Fibroblast of the aortic adventitia (primary cell): ENCODE results near the gene DBX1. TPM values are rescaled to one million over a fixed set of nuclear protein-coding genes. Genes with fewer than 3 reads are reported as not detected.

Experiments used
- DNase-seq: peaks from one replicate; pipeline ENCODE4 v3.0.0-alpha.2; 2010; ENCODE audit warnings: low read depth
- H3K4me3 ChIP-seq: 2 replicates; pipeline ENCODE4 v1.5.1; 2011; ENCODE audit warnings: low read depth, mild to moderate bottlenecking, control low read depth, low read length, moderate library complexity
- CTCF ChIP-seq: IDR thresholded peaks from 2 replicates; pipeline ENCODE4 v1.5.1; 2011; ENCODE audit warnings: mild to moderate bottlenecking, low read length, control low read depth, inconsistent platforms; ENCODE audit not compliant: insufficient read depth
- total RNA-seq: library from RNA; depleted of rRNA; stranded (reverse); fragments of >200 nt; gene quantifications from 2 replicates; pipeline ENCODE4 v1.2.3, GENCODE V29; 2012; ENCODE audit warnings: low replicate concordance

DBX1 gene
- total RNA-seq, 1 donor = not detected

DNA sequence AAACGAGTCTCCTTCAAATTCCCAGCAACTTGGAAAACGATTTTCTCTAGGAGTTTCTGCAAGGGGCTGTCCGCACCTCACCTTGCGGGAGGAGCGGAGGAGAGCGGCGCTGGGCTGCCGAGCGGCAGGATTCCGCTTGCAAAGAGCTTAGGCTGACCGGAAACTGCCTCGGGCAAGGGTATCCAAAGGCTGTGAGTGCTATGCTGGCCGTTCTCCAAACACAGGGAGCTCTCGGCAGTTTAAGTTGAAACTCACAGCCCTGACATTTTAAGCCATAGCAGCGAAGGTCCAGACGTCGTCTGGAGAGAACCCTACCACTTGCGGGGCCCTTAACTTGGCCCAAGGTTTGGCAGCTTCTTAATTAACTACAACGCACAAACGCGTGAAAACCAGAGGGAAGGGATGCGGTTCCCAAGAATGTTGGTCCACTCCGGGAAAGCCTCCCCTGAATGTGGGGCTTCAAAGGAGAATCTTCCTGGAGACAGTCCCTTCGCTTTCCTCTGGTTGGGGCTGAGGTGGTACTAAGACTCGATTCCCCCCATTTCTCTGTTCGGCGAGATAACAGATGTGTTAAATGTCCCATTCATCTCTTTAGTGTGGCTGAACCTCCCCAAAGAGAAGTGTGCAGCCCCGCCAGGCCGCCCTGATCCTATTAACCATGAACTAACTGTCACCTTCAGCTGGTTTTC, 1.1 kb upstream of the DBX1 start:
- H3K4me3 ChIP-seq = no peak overlapping the region
- no peak for DNase-seq
- TF ChIP-seq CTCF = no peak

- DNase-seq = no peak
- TF ChIP-seq CTCF = no peak
- no peak overlapping the region for H3K4me3 ChIP-seq
Observed at GRCh38 chr11:20159466-20160381, 551 bp downstream of the DBX1 start.

DNA sequence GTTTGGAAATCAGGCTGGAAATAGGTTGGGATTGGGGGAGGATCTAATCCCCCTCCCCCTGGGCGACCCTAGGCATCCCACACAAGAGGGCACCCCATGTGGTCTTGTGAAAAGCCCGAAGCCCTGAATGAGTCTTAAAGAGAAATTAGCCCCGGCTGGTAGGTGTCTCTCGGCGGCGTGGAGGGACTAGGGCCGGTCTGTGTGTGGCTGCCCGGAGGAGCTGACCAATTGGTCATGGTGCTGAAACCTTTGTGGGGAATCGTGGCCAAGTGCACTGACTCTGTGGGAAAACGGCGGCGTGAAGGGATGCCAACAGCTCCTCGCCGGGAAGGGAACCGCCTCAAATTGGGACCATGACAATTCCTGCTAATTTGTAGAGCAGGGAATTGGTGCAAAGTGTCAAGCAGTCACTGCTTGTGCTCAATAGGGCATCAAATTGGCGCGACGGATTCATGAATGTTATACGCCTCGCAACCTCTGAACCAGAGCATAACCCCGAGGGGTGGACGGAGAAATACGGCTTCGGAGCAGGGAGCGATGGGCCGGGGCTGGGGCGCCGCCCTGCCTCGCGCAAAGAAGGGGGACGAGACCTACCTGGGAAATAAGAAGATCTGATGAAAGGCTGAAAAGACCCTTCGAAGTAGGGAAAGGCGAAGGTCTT, 1.5 kb downstream of the DBX1 start:
- peak; percentile 67 for DNase-seq
- H3K4me3 ChIP-seq = no peak overlapping the region
- TF ChIP-seq CTCF = no peak

DNA sequence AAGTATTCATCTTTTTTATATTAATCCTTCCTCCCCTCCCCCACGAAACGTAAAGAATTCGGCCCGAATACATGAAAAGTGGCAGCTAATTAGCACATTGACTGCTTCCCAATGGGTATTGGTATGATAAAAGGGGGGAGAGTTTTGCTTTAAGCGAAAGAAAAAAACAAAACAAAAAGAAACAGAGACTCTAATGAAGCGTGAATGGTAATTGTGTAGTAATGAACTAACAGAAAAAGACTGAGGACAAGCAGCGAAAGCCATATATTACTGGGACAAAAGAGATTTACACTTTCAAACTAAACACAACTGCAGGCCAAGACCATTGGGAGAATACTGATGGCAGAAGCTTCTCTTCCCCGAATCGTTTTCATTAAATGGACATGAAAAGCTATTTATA, 2.5 kb downstream of the DBX1 start:
- TF ChIP-seq CTCF = no peak
- no peak for DNase-seq
- no peak overlapping the region for H3K4me3 ChIP-seq

GRCh38 chr11:20156876-20157613, 3.2 kb downstream of the DBX1 start:
- TF ChIP-seq CTCF = no peak
- H3K4me3 ChIP-seq = no peak overlapping the region
- no peak for DNase-seq

DNA sequence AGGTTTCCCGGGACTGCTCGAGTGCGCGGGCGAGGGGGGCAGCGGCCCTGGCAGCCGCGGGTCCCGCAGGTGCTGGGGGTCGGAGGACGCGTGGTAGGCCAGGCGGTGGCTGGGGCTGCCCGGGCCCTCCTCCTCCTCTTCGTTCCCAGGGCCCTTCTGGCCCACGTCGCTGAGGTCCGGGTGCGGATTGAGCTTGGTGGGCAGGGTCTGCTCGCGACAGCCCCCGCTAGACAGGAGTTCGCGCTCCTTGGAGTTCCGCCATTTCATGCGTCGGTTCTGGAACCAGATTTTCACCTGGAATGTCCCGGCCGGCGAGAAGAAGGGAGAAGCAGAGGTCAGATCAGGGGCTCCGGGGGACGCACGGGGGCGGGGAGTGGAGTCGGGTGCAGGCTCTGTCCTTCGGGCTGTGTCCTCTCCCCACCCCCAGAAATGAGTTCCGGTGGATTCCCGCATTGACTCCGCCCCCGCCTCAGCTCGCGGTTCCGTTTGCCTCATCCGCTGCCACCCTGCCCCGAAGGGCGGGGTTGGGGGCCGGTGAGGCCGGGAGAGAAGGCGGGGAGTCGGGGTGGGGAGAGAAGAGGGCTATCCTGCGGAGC, 3.9 kb downstream of the DBX1 start:
- no peak for TF ChIP-seq CTCF
- DNase-seq = no peak

More for the DNA sequence above, 3.9 kb downstream of the DBX1 start:
- H3K4me3 ChIP-seq = no peak overlapping the region
